GM23338 (cell line): ENCODE measurements around the gene CLEC3A. TPM values are rescaled to one million over a fixed set of nuclear protein-coding genes. Genes with fewer than 3 reads are reported as not detected.

Experiments used
- ATAC-seq: fragments of 200-7000 bp; cut with Tn5 transposase; 3 replicates; pipeline ENCODE4 v1.9.1; 2020
- DNase-seq: peaks from one replicate; pipeline ENCODE4 v3.0.0-alpha.2; 2015; ENCODE audit warnings: low spot score
- H2AFZ ChIP-seq: fragments of 200-600 bp; sonication (generic); 2 replicates; pipeline ENCODE4 v1.8.0; 2016; ENCODE audit warnings: antibody characterized with exemption, mild to moderate bottlenecking, moderate library complexity
- H3F3A ChIP-seq: fragments of 200-600 bp; sonication (generic); replicated peaks from 2 replicates; pipeline ENCODE4 v1.8.0; 2017; ENCODE audit warnings: antibody characterized with exemption, mixed run types, low read depth
- H3K27ac ChIP-seq: fragments of 200-600 bp; sonication (generic); 2 replicates; pipeline ENCODE4 v1.6.1; 2016; ENCODE audit warnings: low read depth
- H3K27me3 ChIP-seq: fragments of 200-600 bp; sonication (generic); 2 replicates; pipeline ENCODE4 v1.8.0; 2016; ENCODE audit warnings: mild to moderate bottlenecking, mixed run types, moderate library complexity; ENCODE audit not compliant: insufficient read depth
- H3K36me3 ChIP-seq: fragments of 200-600 bp; sonication (generic); 2 replicates; pipeline ENCODE4 v1.8.0; 2016; ENCODE audit warnings: mild to moderate bottlenecking; ENCODE audit not compliant: insufficient read depth
- H3K4me1 ChIP-seq: fragments of 200-600 bp; sonication (generic); 2 replicates; pipeline ENCODE4 v1.8.0; 2016; ENCODE audit warnings: mild to moderate bottlenecking, moderate library complexity; ENCODE audit not compliant: insufficient read depth
- H3K4me2 ChIP-seq: fragments of 200-600 bp; sonication (generic); 2 replicates; pipeline ENCODE4 v1.7.1; 2017; ENCODE audit warnings: mixed run types
- H3K4me3 ChIP-seq: fragments of 200-600 bp; sonication (generic); 2 replicates; pipeline ENCODE4 v1.6.1; 2016; ENCODE audit warnings: mixed run types
- H3K79me2 ChIP-seq: fragments of 200-600 bp; sonication (generic); replicated peaks from 2 replicates; pipeline ENCODE4 v1.8.0; 2017; ENCODE audit warnings: mild to moderate bottlenecking; ENCODE audit not compliant: insufficient read depth
- H3K9me2 ChIP-seq: fragments of 200-600 bp; sonication (generic); 2 replicates; pipeline ENCODE4 v1.8.0; 2017; ENCODE audit not compliant: insufficient read depth
- H4K20me1 ChIP-seq: fragments of 200-600 bp; sonication (generic); replicated peaks from 2 replicates; pipeline ENCODE4 v1.8.0; 2017; ENCODE audit warnings: mild to moderate bottlenecking; ENCODE audit not compliant: insufficient read depth
- H3K27ac Mint-ChIP-seq: 2 replicates; pipeline ENCODE4 v1.8.0; 2020; ENCODE audit warnings: inconsistent platforms, mild to moderate bottlenecking, moderate library complexity, mixed read lengths
- H3K27me3 Mint-ChIP-seq: 3 replicates; pipeline ENCODE4 v1.8.0; 2022; ENCODE audit warnings: low read depth, mild to moderate bottlenecking, moderate library complexity, mixed read lengths, inconsistent platforms; ENCODE audit not compliant: insufficient read depth, poor library complexity
- H3K36me3 Mint-ChIP-seq: 3 replicates; pipeline ENCODE4 v1.8.0; 2021; ENCODE audit warnings: low read depth, mild to moderate bottlenecking, inconsistent platforms, moderate library complexity, mixed read lengths
- H3K4me1 Mint-ChIP-seq: 3 replicates; pipeline ENCODE4 v1.8.0; 2020; ENCODE audit warnings: mild to moderate bottlenecking, inconsistent platforms, mixed read lengths
- H3K4me3 Mint-ChIP-seq: 3 replicates; pipeline ENCODE4 v1.8.0; 2021; ENCODE audit warnings: moderate library complexity, mild to moderate bottlenecking, inconsistent platforms, mixed read lengths
- H3K9me3 Mint-ChIP-seq: 3 replicates; pipeline ENCODE4 v1.8.0; 2020; ENCODE audit warnings: moderate library complexity, mild to moderate bottlenecking, inconsistent platforms, mixed read lengths
- CREB1 ChIP-seq: fragments of 250-450 bp; sonication (Bioruptor Pico); IDR thresholded peaks from 2 replicates; pipeline ENCODE4 v1.5.0; 2020; ENCODE audit warnings: low read depth, mild to moderate bottlenecking, moderate library complexity
- CTCF ChIP-seq, 2 experiments: fragments of 200-600 bp in 1 of 2; sonication (generic) in 1 of 2; conservative IDR thresholded peaks; 2 replicates each; pipeline versions ENCODE4 v1.5.1 to v1.6.1; 2016 to 2017; ENCODE audit warnings: antibody characterized with exemption in 2 of 2, low read depth in 2 of 2, mild to moderate bottlenecking in 2 of 2, moderate library complexity in 1 of 2
- EZH2 ChIP-seq: fragments of 200-600 bp; sonication (generic); IDR thresholded peaks from one replicate; pipeline ENCODE4 v1.8.0; 2017; ENCODE audit warnings: antibody characterized with exemption, mild to moderate bottlenecking, low read depth; ENCODE audit not compliant: unreplicated experiment
- EZH2phosphoT487 ChIP-seq: fragments of 200-600 bp; sonication (generic); IDR thresholded peaks from one replicate; pipeline ENCODE4 v1.8.1; 2018; ENCODE audit warnings: antibody characterized with exemption; ENCODE audit not compliant: unreplicated experiment
- JUNB ChIP-seq: IDR thresholded peaks from one replicate; pipeline ENCODE4 v1.6.1; 2016; ENCODE audit warnings: antibody characterized with exemption; ENCODE audit not compliant: unreplicated experiment
- NANOG ChIP-seq: IDR thresholded peaks from 2 replicates; pipeline ENCODE4 v1.6.1; 2016; ENCODE audit warnings: antibody characterized with exemption, borderline replicate concordance
- POLR2AphosphoS5 ChIP-seq: IDR thresholded peaks from 2 replicates; pipeline ENCODE4 v1.6.1; 2016; ENCODE audit warnings: antibody characterized with exemption, low read depth
- REST ChIP-seq: IDR thresholded peaks from one replicate; pipeline ENCODE4 v1.6.1; 2018; ENCODE audit warnings: antibody characterized with exemption; ENCODE audit not compliant: unreplicated experiment
- STAT1 ChIP-seq: IDR thresholded peaks from one replicate; pipeline ENCODE4 v1.6.1; 2016; ENCODE audit warnings: antibody characterized with exemption; ENCODE audit not compliant: unreplicated experiment
- ZNF114 ChIP-seq: fragments of 250-450 bp; sonication (Bioruptor Pico); IDR thresholded peaks from 2 replicates; pipeline ENCODE4 v1.5.0; 2020; ENCODE audit warnings: mild to moderate bottlenecking, moderate library complexity
- ZNF331 ChIP-seq: fragments of 250-450 bp; sonication (Bioruptor Pico); IDR thresholded peaks from 2 replicates; pipeline ENCODE4 v1.5.0; 2020; ENCODE audit warnings: low read depth, mild to moderate bottlenecking, moderate library complexity
- polyA plus RNA-seq: library from polyadenylated mRNA; unstranded; fragments of >200 nt; fragmentation: Nextera tagmentation; extraction: Ambion mirVana; gene quantifications from 2 replicates; pipeline ENCODE4 v1.2.1, GENCODE V29; 2016
- total RNA-seq: library from RNA; depleted of rRNA; stranded (reverse); fragments of >200 nt; shearing (Covaris generic); gene quantifications from 2 replicates; pipeline ENCODE4 v1.2.3, GENCODE V29; 2014
- TF ChIP-seq, protein P1 (sequence below): fragments of 250-450 bp; sonication (Bioruptor Pico); IDR thresholded peaks from 2 replicates; pipeline ENCODE4 v1.5.0; 2020; ENCODE audit warnings: mild to moderate bottlenecking, moderate library complexity
- TF ChIP-seq, protein P2 (sequence below): IDR thresholded peaks from 2 replicates; pipeline ENCODE4 v1.6.1; 2016; ENCODE audit warnings: antibody characterized with exemption

The CLEC3A gene
- total and polyA plus RNA-seq, 2 experiments from 2014 or later, result not detected

DNA sequence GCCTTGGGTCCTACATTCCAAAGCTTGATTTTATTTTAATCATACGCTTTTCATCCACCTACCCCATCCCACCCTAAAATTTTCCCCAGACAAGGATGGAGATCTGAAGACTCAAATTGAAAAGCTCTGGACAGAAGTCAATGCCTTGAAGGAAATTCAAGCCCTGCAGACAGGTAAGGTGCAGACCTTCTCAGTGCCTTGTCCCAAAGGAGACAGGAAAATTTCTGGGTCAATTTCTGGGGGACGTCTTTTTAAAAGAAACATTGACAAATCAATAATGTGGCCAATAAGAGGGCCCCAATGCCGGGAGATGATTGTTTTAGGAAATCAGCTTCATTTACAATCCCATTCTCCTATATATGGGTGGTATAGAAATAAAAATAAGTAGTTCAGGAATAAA lies 5.7 kb downstream of the CLEC3A start:
- H3K4me3 Mint-ChIP-seq, result no peak overlapping the region
- H3F3A ChIP-seq, result no peaks in the 10 kb centered on the region
- H3K27ac ChIP-seq, result no peak overlapping the region
- H3K36me3 Mint-ChIP-seq, result no peaks in the 10 kb centered on the region
- no peaks in the 10 kb centered on the region for H3K9me3 Mint-ChIP-seq
- peaks cover 5% of the 10 kb centered on the region; the same call in 2 of the 3 replicates for H3K4me1 Mint-ChIP-seq
- H3K27me3 ChIP-seq, result no peaks in the 10 kb centered on the region
- no peak for ATAC-seq
- no peak overlapping the region for H2AFZ ChIP-seq
- no peaks in the 10 kb centered on the region for H3K9me2 ChIP-seq
- H3K36me3 ChIP-seq, result no peaks in the 10 kb centered on the region
- no peaks in the 10 kb centered on the region for H3K79me2 ChIP-seq
- no peaks in the 10 kb centered on the region; the same call in 1 of the 2 replicates for H4K20me1 ChIP-seq
- H3K4me3 ChIP-seq, result no peak overlapping the region
- no peaks in the 10 kb centered on the region for H3K4me1 ChIP-seq
- DNase-seq, result no peak
- H3K27me3 Mint-ChIP-seq, result no peaks in the 10 kb centered on the region
- no peak overlapping the region for H3K4me2 ChIP-seq
- H3K27ac Mint-ChIP-seq, result no peak overlapping the region
- no peak for TF ChIP-seq STAT1
- no peak for TF ChIP-seq POLR2AphosphoS5
- no peak for TF ChIP-seq NANOG
- TF ChIP-seq CTCF (conservative IDR thresholded peaks at IDR 0.05; ENCODE audit: low read depth in 2 of 2), result no peak
- no peak for TF ChIP-seq CREB1 (CRISPR knock-in tag)
- TF ChIP-seq, protein P1, sequence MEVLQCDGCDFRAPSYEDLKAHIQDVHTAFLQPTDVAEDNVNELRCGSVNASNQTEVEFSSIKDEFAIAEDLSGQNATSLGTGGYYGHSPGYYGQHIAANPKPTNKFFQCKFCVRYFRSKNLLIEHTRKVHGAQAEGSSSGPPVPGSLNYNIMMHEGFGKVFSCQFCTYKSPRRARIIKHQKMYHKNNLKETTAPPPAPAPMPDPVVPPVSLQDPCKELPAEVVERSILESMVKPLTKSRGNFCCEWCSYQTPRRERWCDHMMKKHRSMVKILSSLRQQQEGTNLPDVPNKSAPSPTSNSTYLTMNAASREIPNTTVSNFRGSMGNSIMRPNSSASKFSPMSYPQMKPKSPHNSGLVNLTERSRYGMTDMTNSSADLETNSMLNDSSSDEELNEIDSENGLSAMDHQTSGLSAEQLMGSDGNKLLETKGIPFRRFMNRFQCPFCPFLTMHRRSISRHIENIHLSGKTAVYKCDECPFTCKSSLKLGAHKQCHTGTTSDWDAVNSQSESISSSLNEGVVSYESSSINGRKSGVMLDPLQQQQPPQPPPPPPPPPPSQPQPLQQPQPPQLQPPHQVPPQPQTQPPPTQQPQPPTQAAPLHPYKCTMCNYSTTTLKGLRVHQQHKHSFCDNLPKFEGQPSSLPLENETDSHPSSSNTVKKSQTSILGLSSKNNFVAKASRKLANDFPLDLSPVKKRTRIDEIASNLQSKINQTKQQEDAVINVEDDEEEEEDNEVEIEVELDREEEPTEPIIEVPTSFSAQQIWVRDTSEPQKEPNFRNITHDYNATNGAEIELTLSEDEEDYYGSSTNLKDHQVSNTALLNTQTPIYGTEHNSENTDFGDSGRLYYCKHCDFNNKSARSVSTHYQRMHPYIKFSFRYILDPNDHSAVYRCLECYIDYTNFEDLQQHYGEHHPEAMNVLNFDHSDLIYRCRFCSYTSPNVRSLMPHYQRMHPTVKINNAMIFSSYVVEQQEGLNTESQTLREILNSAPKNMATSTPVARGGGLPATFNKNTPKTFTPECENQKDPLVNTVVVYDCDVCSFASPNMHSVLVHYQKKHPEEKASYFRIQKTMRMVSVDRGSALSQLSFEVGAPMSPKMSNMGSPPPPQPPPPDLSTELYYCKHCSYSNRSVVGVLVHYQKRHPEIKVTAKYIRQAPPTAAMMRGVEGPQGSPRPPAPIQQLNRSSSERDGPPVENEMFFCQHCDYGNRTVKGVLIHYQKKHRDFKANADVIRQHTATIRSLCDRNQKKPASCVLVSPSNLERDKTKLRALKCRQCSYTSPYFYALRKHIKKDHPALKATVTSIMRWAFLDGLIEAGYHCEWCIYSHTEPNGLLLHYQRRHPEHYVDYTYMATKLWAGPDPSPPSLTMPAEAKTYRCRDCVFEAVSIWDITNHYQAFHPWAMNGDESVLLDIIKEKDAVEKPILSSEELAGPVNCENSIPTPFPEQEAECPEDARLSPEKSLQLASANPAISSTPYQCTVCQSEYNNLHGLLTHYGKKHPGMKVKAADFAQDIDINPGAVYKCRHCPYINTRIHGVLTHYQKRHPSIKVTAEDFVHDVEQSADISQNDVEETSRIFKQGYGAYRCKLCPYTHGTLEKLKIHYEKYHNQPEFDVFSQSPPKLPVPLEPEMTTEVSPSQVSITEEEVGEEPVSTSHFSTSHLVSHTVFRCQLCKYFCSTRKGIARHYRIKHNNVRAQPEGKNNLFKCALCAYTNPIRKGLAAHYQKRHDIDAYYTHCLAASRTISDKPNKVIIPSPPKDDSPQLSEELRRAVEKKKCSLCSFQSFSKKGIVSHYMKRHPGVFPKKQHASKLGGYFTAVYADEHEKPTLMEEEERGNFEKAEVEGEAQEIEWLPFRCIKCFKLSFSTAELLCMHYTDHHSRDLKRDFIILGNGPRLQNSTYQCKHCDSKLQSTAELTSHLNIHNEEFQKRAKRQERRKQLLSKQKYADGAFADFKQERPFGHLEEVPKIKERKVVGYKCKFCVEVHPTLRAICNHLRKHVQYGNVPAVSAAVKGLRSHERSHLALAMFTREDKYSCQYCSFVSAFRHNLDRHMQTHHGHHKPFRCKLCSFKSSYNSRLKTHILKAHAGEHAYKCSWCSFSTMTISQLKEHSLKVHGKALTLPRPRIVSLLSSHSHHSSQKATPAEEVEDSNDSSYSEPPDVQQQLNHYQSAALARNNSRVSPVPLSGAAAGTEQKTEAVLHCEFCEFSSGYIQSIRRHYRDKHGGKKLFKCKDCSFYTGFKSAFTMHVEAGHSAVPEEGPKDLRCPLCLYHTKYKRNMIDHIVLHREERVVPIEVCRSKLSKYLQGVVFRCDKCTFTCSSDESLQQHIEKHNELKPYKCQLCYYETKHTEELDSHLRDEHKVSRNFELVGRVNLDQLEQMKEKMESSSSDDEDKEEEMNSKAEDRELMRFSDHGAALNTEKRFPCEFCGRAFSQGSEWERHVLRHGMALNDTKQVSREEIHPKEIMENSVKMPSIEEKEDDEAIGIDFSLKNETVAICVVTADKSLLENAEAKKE, result no peak
- TF ChIP-seq EZH2phosphoT487, result no peak
- no peak for TF ChIP-seq ZNF114 (CRISPR knock-in tag)
- TF ChIP-seq REST, result no peak
- no peak for TF ChIP-seq EZH2
- no peak for TF ChIP-seq JUNB
- no peak for TF ChIP-seq ZNF331 (CRISPR knock-in tag)
- TF ChIP-seq, protein P2, sequence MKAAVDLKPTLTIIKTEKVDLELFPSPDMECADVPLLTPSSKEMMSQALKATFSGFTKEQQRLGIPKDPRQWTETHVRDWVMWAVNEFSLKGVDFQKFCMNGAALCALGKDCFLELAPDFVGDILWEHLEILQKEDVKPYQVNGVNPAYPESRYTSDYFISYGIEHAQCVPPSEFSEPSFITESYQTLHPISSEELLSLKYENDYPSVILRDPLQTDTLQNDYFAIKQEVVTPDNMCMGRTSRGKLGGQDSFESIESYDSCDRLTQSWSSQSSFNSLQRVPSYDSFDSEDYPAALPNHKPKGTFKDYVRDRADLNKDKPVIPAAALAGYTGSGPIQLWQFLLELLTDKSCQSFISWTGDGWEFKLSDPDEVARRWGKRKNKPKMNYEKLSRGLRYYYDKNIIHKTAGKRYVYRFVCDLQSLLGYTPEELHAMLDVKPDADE, result no peak
